Right lobe of liver (tissue), 6 donors: Measurements from ENCODE around the gene ALDH1A1. TPM values are rescaled to one million over a fixed set of nuclear protein-coding genes. Genes with fewer than 3 reads are reported as not detected.

Experiments used
- ATAC-seq, 4 donors: fragments of 200-7000 bp; cut with Tn5 transposase; one replicate each; pipeline ENCODE4 v1.9.1; 2020; ENCODE audit warnings: mild to moderate bottlenecking in 4 of 4, moderate library complexity in 4 of 4
- DNase-seq, 3 donors: peaks; one replicate each; pipeline ENCODE4 v3.0.0-alpha.2; 2020
- H3K27ac ChIP-seq, 3 donors: fragments of 200-600 bp; one replicate each; pipeline ENCODE4 v1.8.0; 2022
- H3K27me3 ChIP-seq, 2 donors: fragments of 200-600 bp; one replicate each; pipeline ENCODE4 v1.8.0; 2022
- H3K36me3 ChIP-seq, 4 donors: fragments of 200-600 bp; sonication (generic) in 1 of 4; one replicate each; pipeline versions ENCODE4 v1.5.1 to v1.8.0; 2017 to 2022; ENCODE audit warnings: control low read depth in 1 of 4
- H3K4me1 ChIP-seq, 4 donors: fragments of 200-600 bp; sonication (generic) in 1 of 4; one replicate each; pipeline versions ENCODE4 v1.5.1 to v1.8.0; 2017 to 2022; ENCODE audit warnings: control low read depth in 1 of 4
- H3K4me3 ChIP-seq, 3 donors: fragments of 200-600 bp; one replicate each; pipeline ENCODE4 v1.8.0; 2022
- H3K9me3 ChIP-seq, 4 donors: fragments of 200-600 bp; sonication (generic) in 1 of 4; one replicate each; pipeline versions ENCODE4 v1.5.1 to v1.8.0; 2017 to 2022; ENCODE audit warnings: control low read depth in 1 of 4
- CTCF ChIP-seq, 4 donors: fragments of 200-600 bp in 3 of 4; fragments of 450-650 bp in 1 of 4; IDR thresholded peaks; one replicate each; pipeline versions ENCODE4 v1.5.1 to v1.8.0; 2016 to 2022; ENCODE audit warnings: antibody characterized with exemption in 4 of 4, mild to moderate bottlenecking in 2 of 4
- POLR2A ChIP-seq: fragments of 450-650 bp; IDR thresholded peaks from one replicate; pipeline ENCODE4 v1.6.1; 2017; ENCODE audit warnings: antibody characterized with exemption, mild to moderate bottlenecking
- WGBS: methylation state at CpG from one replicate; pipeline ENCODE4 v1.1.6; 2018; ENCODE audit warnings: low coverage, low lambda C conversion rate; ENCODE audit not compliant: insufficient coverage; ENCODE audit errors: missing lambda C conversion rate; 5-methylcytosine and 5-hydroxymethylcytosine counted together
- intact Hi-C, 2 donors: fragments of 100-400 bp; cut with DNase I; formaldehyde crosslinking; loops; one replicate each; pipeline versions ENCODE4 v1.11.2 to v1.14.1; 2022
- total RNA-seq, 6 experiments: library from RNA; depleted of rRNA in 2 of 6; stranded (reverse); fragments of >200 nt in 2 of 6; fragmentation: NEBNext Ultra II Directional in 3 of 6; extraction: Animal tissue kit (Norgen Biotek cat#: 25700) in 3 of 6; gene quantifications; one replicate each; pipeline versions ENCODE4 v1.1.0 to v1.2.4, GENCODE V29; 2016 to 2023
- donor health status: DM: no; HTN: yes; CAD: no.
- donor health status: DM: no; HTN: no; CAD: no.
- donor health status: DM: no; HTN: no; CAD: no.
- donor health status: DM: no; HTN: yes; CAD: no.
- donor health status: DM: no; HTN: yes; CAD: no.

The ALDH1A1 gene
- total RNA-seq, 6 experiments from 2014 or later: 309 to 1,702 (median 521) TPM

- WGBS: 95% methylated on average over 2 of the region's 2 CpGs
These were observed 41.0 kb downstream of the ALDH1A1 start for GRCh38 chr9:72911816-72912215.

GRCh38 chr9:72911247-72911775, 41.5 kb downstream of the ALDH1A1 start:
- no peak for TF ChIP-seq POLR2A
- no peak for TF ChIP-seq CTCF (IDR thresholded peaks at IDR 0.05)

More at GRCh38 chr9:72911816-72912215, 41.0 kb downstream of the ALDH1A1 start:
- Histone ChIP-seq H3K36me3 (peaks cover 0 to 87% (median 25%) of the 10 kb centered on the region in 4 donors), H3K4me1 (peaks cover 0 to 16% (median 2%) of the 10 kb centered on the region in 4 donors), H3K27me3 (no peaks in the 10 kb centered on the region), H3K9me3 (no peaks in the 10 kb centered on the region), H3K4me3 (no peak overlapping the region), H3K27ac (no peak overlapping the region)
- ATAC-seq (no peak), DNase-seq (no peak)
- TF ChIP-seq CTCF (IDR thresholded peaks at IDR 0.05) (no peak), POLR2A (no peak)
- intact Hi-C loops: no loop called here

GRCh38 chr9:72909428-72909827, 43.4 kb downstream of the ALDH1A1 start:
- no peak for DNase-seq
- 69% methylated on average over 3 of the region's 3 CpGs for WGBS

More at GRCh38 chr9:72911247-72911775, 41.5 kb downstream of the ALDH1A1 start:
- DNase-seq (no peak), ATAC-seq (no peak)
- Histone ChIP-seq H3K4me1 (peaks cover 0 to 21% (median 2%) of the 10 kb centered on the region in 4 donors), H3K27me3 (no peaks in the 10 kb centered on the region), H3K9me3 (no peaks in the 10 kb centered on the region), H3K36me3 (peaks cover 0 to 87% (median 25%) of the 10 kb centered on the region in 4 donors), H3K27ac (no peak overlapping the region), H3K4me3 (no peak overlapping the region)
- WGBS: 95% methylated on average over 2 of the region's 2 CpGs
- intact Hi-C loops: no loop called here

GRCh38 chr9:72907421-72907820, 45.4 kb downstream of the ALDH1A1 start:
- peak; percentile 16 to 63 (median 38) for ATAC-seq
- intact Hi-C loops: no loop called here
- Histone ChIP-seq H3K9me3 (no peaks in the 10 kb centered on the region), H3K4me3 (no peak overlapping the region), H3K36me3 (peaks cover 0 to 85% (median 25%) of the 10 kb centered on the region in 4 donors), H3K27ac (no peak overlapping the region), H3K4me1 (peaks cover 0 to 27% (median 0%) of the 10 kb centered on the region in 4 donors), H3K27me3 (no peaks in the 10 kb centered on the region)
- DNase-seq: no peak
- no peak for TF ChIP-seq POLR2A
- TF ChIP-seq CTCF (IDR thresholded peaks at IDR 0.05): no peak
- WGBS: 34% methylated on average over 5 of the region's 5 CpGs

More at GRCh38 chr9:72909428-72909827, 43.4 kb downstream of the ALDH1A1 start:
- no peak for TF ChIP-seq CTCF (IDR thresholded peaks at IDR 0.05)
- TF ChIP-seq POLR2A: no peak
- Histone ChIP-seq H3K4me1 (peaks cover 0 to 26% (median 2%) of the 10 kb centered on the region in 4 donors), H3K27me3 (no peaks in the 10 kb centered on the region), H3K36me3 (peaks cover 0 to 87% (median 27%) of the 10 kb centered on the region in 4 donors), H3K27ac (no peak overlapping the region), H3K9me3 (no peaks in the 10 kb centered on the region), H3K4me3 (no peak overlapping the region)
- intact Hi-C loops: no loop called here
- peak in 1 of 4 donors; percentile 55 for ATAC-seq
